WTC11 (cell line): ENCODE results near the gene ZNRF3. TPM values are rescaled to one million over a fixed set of nuclear protein-coding genes. Genes with fewer than 3 reads are reported as not detected.

ENCODE experiments used
- ATAC-seq: fragments of 200-7000 bp; cut with Tn5 transposase; 2 replicates; pipeline ENCODE4 v1.10.0; 2021; ENCODE audit warnings: mild to moderate bottlenecking, moderate library complexity
- CTCF ChIA-PET: fragments of 300-600 bp; sonication (Branson Sonifier 250); formaldehyde crosslinking; loops from one replicate; lab custom pipeline; 2021; ENCODE audit warnings: antibody characterized with exemption; lab: Charles Lee
- POLR2A ChIA-PET: fragments of 350-600 bp; sonication (Branson Sonifier 250); formaldehyde crosslinking; loops from one replicate; lab custom pipeline; 2021; ENCODE audit warnings: antibody characterized with exemption; lab: Charles Lee
- DNase-seq: peaks from one replicate; pipeline ENCODE4 v3.0.0; 2021; ENCODE audit warnings: low spot score
- H3K27ac Mint-ChIP-seq: 2 replicates; pipeline ENCODE4 v1.8.0; 2021; ENCODE audit warnings: mixed read lengths
- H3K27me3 Mint-ChIP-seq: 2 replicates; pipeline ENCODE4 v1.8.0; 2021; ENCODE audit warnings: low read depth, mild to moderate bottlenecking, moderate library complexity, mixed read lengths
- H3K36me3 Mint-ChIP-seq: 2 replicates; pipeline ENCODE4 v1.8.0; 2021; ENCODE audit warnings: mixed read lengths
- H3K4me1 Mint-ChIP-seq: 2 replicates; pipeline ENCODE4 v1.8.0; 2022; ENCODE audit warnings: mixed read lengths
- H3K4me3 Mint-ChIP-seq: 2 replicates; pipeline ENCODE4 v1.8.0; 2021; ENCODE audit warnings: mild to moderate bottlenecking, moderate library complexity, mixed read lengths
- H3K9me3 Mint-ChIP-seq: 2 replicates; pipeline ENCODE4 v1.8.0; 2021; ENCODE audit warnings: mixed read lengths
- ATF2 ChIP-seq: sonication (generic); formaldehyde crosslinking; IDR thresholded peaks from 2 replicates; pipeline ENCODE4 v1.8.1; 2022; ENCODE audit warnings: low read depth, missing genetic modification reagents, borderline replicate concordance
- ATF6 ChIP-seq: sonication (generic); formaldehyde crosslinking; IDR thresholded peaks from 2 replicates; pipeline ENCODE4 v1.8.1; 2023; ENCODE audit warnings: mild to moderate bottlenecking, missing genetic modification reagents
- E2F1 ChIP-seq: sonication (generic); formaldehyde crosslinking; IDR thresholded peaks from 2 replicates; pipeline ENCODE4 v1.8.0; 2022; ENCODE audit warnings: mild to moderate bottlenecking, missing genetic modification reagents
- FOXJ3 ChIP-seq: sonication (generic); formaldehyde crosslinking; IDR thresholded peaks from 2 replicates; pipeline ENCODE4 v1.9.0; 2021; ENCODE audit warnings: missing genetic modification reagents, mild to moderate bottlenecking, borderline replicate concordance
- MAX ChIP-seq: sonication (generic); formaldehyde crosslinking; IDR thresholded peaks from 2 replicates; pipeline ENCODE4 v1.8.0; 2022; ENCODE audit warnings: mild to moderate bottlenecking, missing genetic modification reagents
- NR3C1 ChIP-seq: sonication (generic); formaldehyde crosslinking; conservative IDR thresholded peaks from 2 replicates; pipeline ENCODE4 v1.8.1; 2023; ENCODE audit warnings: low read depth, mild to moderate bottlenecking, missing genetic modification reagents
- SMAD4 ChIP-seq: sonication (generic); formaldehyde crosslinking; IDR thresholded peaks from 2 replicates; pipeline ENCODE4 v1.8.0; 2022; ENCODE audit warnings: mild to moderate bottlenecking, missing genetic modification reagents
- STAT6 ChIP-seq: sonication (generic); formaldehyde crosslinking; conservative IDR thresholded peaks from 2 replicates; pipeline ENCODE4 v1.8.1; 2023; ENCODE audit warnings: mild to moderate bottlenecking, low read depth, missing genetic modification reagents, moderate library complexity
- ZNF263 ChIP-seq: sonication (generic); formaldehyde crosslinking; IDR thresholded peaks from 2 replicates; pipeline ENCODE4 v1.8.1; 2022; ENCODE audit warnings: low read depth, mild to moderate bottlenecking, moderate library complexity, missing genetic modification reagents
- ZNF317 ChIP-seq: sonication (generic); formaldehyde crosslinking; IDR thresholded peaks from 2 replicates; pipeline ENCODE4 v1.8.1; 2023; ENCODE audit warnings: low read depth, mild to moderate bottlenecking, moderate library complexity, missing genetic modification reagents, borderline replicate concordance
- total RNA-seq: library from RNA; stranded (reverse); gene quantifications from 3 replicates; pipeline ENCODE4 v1.2.3, GENCODE V29; 2021
- TF ChIP-seq, protein P1 (sequence below): fragments of 250-450 bp; sonication (Bioruptor Pico); conservative IDR thresholded peaks from 2 replicates; pipeline ENCODE4 v1.9.0; 2021; ENCODE audit warnings: mild to moderate bottlenecking
- TF ChIP-seq, protein P2 (sequence below): sonication (generic); formaldehyde crosslinking; IDR thresholded peaks from 2 replicates; pipeline ENCODE4 v1.8.1; 2022; ENCODE audit warnings: missing genetic modification reagents, borderline replicate concordance

Gene ZNRF3
- total RNA-seq, 1 experiment from 2014 or later, result 25.4 TPM

- Mint-ChIP-seq H3K4me1 (peaks cover 39% of the 10 kb centered on the region), H3K4me3 (no peak overlapping the region), H3K27me3 (no peaks in the 10 kb centered on the region), H3K27ac (no peak overlapping the region), H3K9me3 (no peaks in the 10 kb centered on the region), H3K36me3 (no peaks in the 10 kb centered on the region)
- ATAC-seq, result no peak
- TF ChIP-seq STAT6 (CRISPR knock-in tag), result no peak
- no peak for TF ChIP-seq NR3C1 (CRISPR knock-in tag)
- TF ChIP-seq, protein P1, sequence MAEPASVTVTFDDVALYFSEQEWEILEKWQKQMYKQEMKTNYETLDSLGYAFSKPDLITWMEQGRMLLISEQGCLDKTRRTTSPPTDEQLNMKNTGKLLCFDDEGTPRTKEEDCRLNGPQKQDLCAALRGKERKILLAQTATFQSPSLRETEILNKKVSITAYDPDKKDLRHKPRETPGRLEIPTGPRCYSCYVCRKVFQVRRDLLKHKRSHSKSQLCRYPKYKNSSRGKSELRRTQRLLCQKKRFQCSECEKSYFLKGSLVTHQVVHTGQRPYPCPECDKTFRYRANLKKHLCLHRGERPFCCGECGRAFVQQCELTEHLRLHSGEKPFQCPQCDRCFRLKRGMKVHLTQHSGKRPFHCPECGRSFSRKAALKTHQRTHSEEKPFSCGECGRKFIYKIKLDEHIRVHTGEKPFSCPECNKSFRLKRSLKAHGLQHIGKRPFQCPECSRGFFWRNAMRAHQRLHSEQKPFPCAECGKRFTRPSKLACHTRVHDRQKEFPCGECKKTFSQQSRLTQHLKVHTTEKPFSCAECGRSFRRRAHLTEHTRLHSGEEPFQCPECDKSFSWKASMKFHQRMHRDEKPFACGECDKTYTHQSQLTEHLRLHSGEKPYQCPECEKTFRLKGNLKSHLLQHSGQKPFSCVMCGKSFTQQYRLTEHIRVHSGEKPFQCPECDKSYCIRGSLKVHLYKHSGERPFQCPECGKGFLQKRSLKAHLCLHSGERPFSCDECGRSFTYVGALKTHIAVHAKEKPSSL (CRISPR knock-in tag), result no peak
- TF ChIP-seq ATF2, result no peak
- TF ChIP-seq ATF6, result no peak
- no peak for TF ChIP-seq SMAD4 (CRISPR knock-in tag)
- TF ChIP-seq FOXJ3, result no peak
- no peak for TF ChIP-seq E2F1 (CRISPR knock-in tag)
- no peak for TF ChIP-seq ZNF263
- no peak for TF ChIP-seq MAX (CRISPR knock-in tag)
- TF ChIP-seq ZNF317 (CRISPR knock-in tag), result no peak
- TF ChIP-seq, protein P2, sequence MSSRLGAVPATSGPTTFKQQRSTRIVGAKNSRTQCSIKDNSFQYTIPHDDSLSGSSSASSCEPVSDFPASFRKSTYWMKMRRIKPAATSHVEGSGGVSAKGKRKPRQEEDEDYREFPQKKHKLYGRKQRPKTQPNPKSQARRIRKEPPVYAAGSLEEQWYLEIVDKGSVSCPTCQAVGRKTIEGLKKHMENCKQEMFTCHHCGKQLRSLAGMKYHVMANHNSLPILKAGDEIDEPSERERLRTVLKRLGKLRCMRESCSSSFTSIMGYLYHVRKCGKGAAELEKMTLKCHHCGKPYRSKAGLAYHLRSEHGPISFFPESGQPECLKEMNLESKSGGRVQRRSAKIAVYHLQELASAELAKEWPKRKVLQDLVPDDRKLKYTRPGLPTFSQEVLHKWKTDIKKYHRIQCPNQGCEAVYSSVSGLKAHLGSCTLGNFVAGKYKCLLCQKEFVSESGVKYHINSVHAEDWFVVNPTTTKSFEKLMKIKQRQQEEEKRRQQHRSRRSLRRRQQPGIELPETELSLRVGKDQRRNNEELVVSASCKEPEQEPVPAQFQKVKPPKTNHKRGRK (CRISPR knock-in tag), result no peak
- ChIA-PET POLR2A (no interaction called here), CTCF (no interaction called here)
- no peak for DNase-seq
Measured at GRCh38 chr22:28967969-28968368, 84.6 kb downstream of the ZNRF3 start.
